Loucy (cell line): ENCODE data around the gene RFC1.

Source experiments
- H2AFZ ChIP-seq: fragments of 200-600 bp; sonication (generic); 2 replicates; pipeline ENCODE4 v1.6.0; 2016; ENCODE audit warnings: antibody characterized with exemption, mild to moderate bottlenecking, low read length, moderate library complexity
- H3F3A ChIP-seq: fragments of 200-600 bp; 2 replicates; pipeline ENCODE4 v1.6.0; 2016; ENCODE audit warnings: antibody characterized with exemption, low read depth, mild to moderate bottlenecking
- H3K27me3 ChIP-seq: fragments of 200-600 bp; sonication (generic); 2 replicates; pipeline ENCODE4 v1.6.1; 2014; ENCODE audit warnings: low read length, mild to moderate bottlenecking; ENCODE audit not compliant: insufficient read depth, poor library complexity, severe bottlenecking
- H3K36me3 ChIP-seq: fragments of 200-600 bp; sonication (generic); 2 replicates; pipeline ENCODE4 v1.6.1; 2016; ENCODE audit warnings: low read length; ENCODE audit not compliant: insufficient read depth
- H3K4me1 ChIP-seq: fragments of 200-600 bp; sonication (generic); 2 replicates; pipeline ENCODE4 v1.5.1; 2014; ENCODE audit warnings: low read length, mild to moderate bottlenecking; ENCODE audit not compliant: insufficient read depth, poor library complexity, severe bottlenecking
- H3K4me2 ChIP-seq: fragments of 200-600 bp; sonication (generic); 2 replicates; pipeline ENCODE4 v1.6.0; 2014; ENCODE audit warnings: antibody characterized with exemption, low read length, low read depth, mild to moderate bottlenecking; ENCODE audit not compliant: poor library complexity, severe bottlenecking
- H3K4me3 ChIP-seq: fragments of 200-600 bp; sonication (generic); 2 replicates; pipeline ENCODE4 v1.5.1; 2014; ENCODE audit warnings: low read length, mild to moderate bottlenecking, mixed read lengths; ENCODE audit not compliant: poor library complexity, severe bottlenecking
- H3K79me2 ChIP-seq: fragments of 200-600 bp; sonication (generic); 2 replicates; pipeline ENCODE4 v1.6.1; 2014; ENCODE audit warnings: low read length; ENCODE audit not compliant: insufficient read depth
- H3K9ac ChIP-seq: fragments of 200-600 bp; sonication (generic); 2 replicates; pipeline ENCODE4 v1.6.0; 2014; ENCODE audit warnings: mild to moderate bottlenecking, low read depth, low read length, moderate library complexity; ENCODE audit not compliant: poor library complexity, severe bottlenecking
- H3K9me2 ChIP-seq: fragments of 200-600 bp; sonication (generic); replicated peaks from 2 replicates; pipeline ENCODE4 v1.6.1; 2016; ENCODE audit warnings: low read depth, low read length, mixed read lengths
- H3K9me3 ChIP-seq: fragments of 200-600 bp; sonication (generic); 2 replicates; pipeline ENCODE4 v1.6.1; 2014; ENCODE audit warnings: mild to moderate bottlenecking, antibody characterized with exemption, low read length, low read depth; ENCODE audit not compliant: insufficient read depth
- H4K20me1 ChIP-seq: fragments of 200-600 bp; sonication (generic); 2 replicates; pipeline ENCODE4 v1.6.0; 2014; ENCODE audit warnings: antibody characterized with exemption, low read length, mild to moderate bottlenecking; ENCODE audit not compliant: insufficient read depth, poor library complexity, severe bottlenecking
- CTCF ChIP-seq: fragments of 200-600 bp; sonication (generic); conservative IDR thresholded peaks from 2 replicates; pipeline ENCODE4 v1.5.1; 2014; ENCODE audit warnings: mild to moderate bottlenecking, antibody characterized with exemption, low read length
- EZH2phosphoT487 ChIP-seq: fragments of 200-600 bp; IDR thresholded peaks from 2 replicates; pipeline ENCODE4 v1.6.1; 2018; ENCODE audit warnings: antibody characterized with exemption, mild to moderate bottlenecking, moderate library complexity, borderline replicate concordance

Gene RFC1

GRCh38 chr4:39341075-39341725, 25.0 kb downstream of the RFC1 start:
- Histone ChIP-seq H3K9ac (no peak overlapping the region), H3K4me1 (no peaks in the 10 kb centered on the region), H3K79me2 (peaks cover 62% of the 10 kb centered on the region), H3K27me3 (no peaks in the 10 kb centered on the region), H3K36me3 (peaks cover 54% of the 10 kb centered on the region), H4K20me1 (peaks cover 5% of the 10 kb centered on the region), H3K4me2 (no peak overlapping the region), H3F3A (no peaks in the 10 kb centered on the region; the same call in 1 of the 2 replicates), H3K9me2 (no peaks in the 10 kb centered on the region), H2AFZ (no peak overlapping the region), H3K4me3 (no peak overlapping the region), H3K9me3 (no peaks in the 10 kb centered on the region)
- TF ChIP-seq EZH2phosphoT487 (no peak), CTCF (no peak)

GRCh38 chr4:39339968-39340367, 26.2 kb downstream of the RFC1 start:
- TF ChIP-seq CTCF (no peak), EZH2phosphoT487 (no peak)
- Histone ChIP-seq H3K36me3 (peaks cover 54% of the 10 kb centered on the region), H3K79me2 (peaks cover 61% of the 10 kb centered on the region)

GRCh38 chr4:39337841-39338240, 28.3 kb downstream of the RFC1 start:
- no peak overlapping the region for H3K9ac ChIP-seq
- H4K20me1 ChIP-seq: peaks cover 19% of the 10 kb centered on the region
- no peaks in the 10 kb centered on the region for H3K9me3 ChIP-seq
- peaks cover 75% of the 10 kb centered on the region for H3K79me2 ChIP-seq
- no peak overlapping the region for H2AFZ ChIP-seq
- TF ChIP-seq EZH2phosphoT487 (no peak), CTCF (no peak)
- no peaks in the 10 kb centered on the region; the same call in 1 of the 2 replicates for H3F3A ChIP-seq
- H3K36me3 ChIP-seq: peaks cover 39% of the 10 kb centered on the region
- no peak overlapping the region for H3K4me3 ChIP-seq
- H3K27me3 ChIP-seq: no peaks in the 10 kb centered on the region
- no peaks in the 10 kb centered on the region for H3K9me2 ChIP-seq
- H3K4me1 ChIP-seq: no peaks in the 10 kb centered on the region
- no peak overlapping the region for H3K4me2 ChIP-seq

More at GRCh38 chr4:39339968-39340367, 26.2 kb downstream of the RFC1 start:
- Histone ChIP-seq H3F3A (no peaks in the 10 kb centered on the region; the same call in 1 of the 2 replicates), H3K27me3 (no peaks in the 10 kb centered on the region), H2AFZ (no peak overlapping the region), H3K9ac (no peak overlapping the region), H4K20me1 (peaks cover 8% of the 10 kb centered on the region), H3K4me3 (no peak overlapping the region), H3K9me3 (no peaks in the 10 kb centered on the region), H3K4me1 (no peaks in the 10 kb centered on the region), H3K4me2 (no peak overlapping the region), H3K9me2 (no peaks in the 10 kb centered on the region)
